Measurements from ENCODE around the gene LRP2BP.
"Not testable (repeated sequence)": the region's sequence is repeated elsewhere in the genome, so short reads cannot be mapped to it uniquely, and the experiment has no call there.

Gene LRP2BP

GRCh38 chr4:185369731-185370130 is 26.0 kb downstream of the LRP2BP start:
- in situ Hi-C loops (cut with MboI; ENCODE audit: low pct_unique_long_range_greater_than_20kb, low sequenced_read_pairs, unreplicated experiment), result no loop called here
- TF ChIP-seq CTCF (IDR thresholded peaks at IDR 0.05; ENCODE audit: extremely low read depth, insufficient read depth, missing control alignments), result no peak

GRCh38 chr4:185364886-185365285 is 30.8 kb downstream of the LRP2BP start:
- no peak for TF ChIP-seq CTCF (IDR thresholded peaks at IDR 0.05; ENCODE audit: extremely low read depth, insufficient read depth, missing control alignments)
- in situ Hi-C loops (cut with MboI; ENCODE audit: low pct_unique_long_range_greater_than_20kb, low sequenced_read_pairs, unreplicated experiment), result no loop called here

More at GRCh38 chr4:185369731-185370130, 26.0 kb downstream of the LRP2BP start:
- DNase-seq (ENCODE audit: low spot score), result no peak

GRCh38 chr4:185363251-185363650 is 32.5 kb downstream of the LRP2BP start:
- no peak for TF ChIP-seq CTCF (IDR thresholded peaks at IDR 0.05; ENCODE audit: extremely low read depth, insufficient read depth, missing control alignments)
- in situ Hi-C loops (cut with MboI; ENCODE audit: low pct_unique_long_range_greater_than_20kb, low sequenced_read_pairs, unreplicated experiment), result no loop called here
- DNase-seq (ENCODE audit: low spot score), result no peak

More at GRCh38 chr4:185364886-185365285, 30.8 kb downstream of the LRP2BP start:
- no peak for DNase-seq (ENCODE audit: low spot score)

- in situ Hi-C loops (cut with MboI; ENCODE audit: low pct_unique_long_range_greater_than_20kb, low sequenced_read_pairs, unreplicated experiment), result not testable (repeated sequence)
- peak; percentile 47 for DNase-seq (ENCODE audit: low spot score)
Measured at GRCh38 chr4:185362570-185362969, 33.2 kb downstream of the LRP2BP start.

- no peak for DNase-seq (ENCODE audit: low spot score)
- TF ChIP-seq CTCF (IDR thresholded peaks at IDR 0.05; ENCODE audit: extremely low read depth, insufficient read depth, missing control alignments), result no peak
- in situ Hi-C loops (cut with MboI; ENCODE audit: low pct_unique_long_range_greater_than_20kb, low sequenced_read_pairs, unreplicated experiment), result no loop called here
Measured at GRCh38 chr4:185361872-185362271, 33.9 kb downstream of the LRP2BP start.

GRCh38 chr4:185359767-185360446 is 35.8 kb downstream of the LRP2BP start:
- TF ChIP-seq CTCF (IDR thresholded peaks at IDR 0.05; ENCODE audit: extremely low read depth, insufficient read depth, missing control alignments), result no peak
- in situ Hi-C loops (cut with MboI; ENCODE audit: low pct_unique_long_range_greater_than_20kb, low sequenced_read_pairs, unreplicated experiment), result no loop called here
- no peak for DNase-seq (ENCODE audit: low spot score)

GRCh38 chr4:185358959-185359358 is 36.8 kb downstream of the LRP2BP start:
- in situ Hi-C loops (cut with MboI; ENCODE audit: low pct_unique_long_range_greater_than_20kb, low sequenced_read_pairs, unreplicated experiment), result no loop called here
- TF ChIP-seq CTCF (IDR thresholded peaks at IDR 0.05; ENCODE audit: extremely low read depth, insufficient read depth, missing control alignments), result no peak
- DNase-seq (ENCODE audit: low spot score), result no peak
